WERI-Rb-1 (cell line): ENCODE results near the gene KLHL22.
"Not testable (repeated sequence)": the region's sequence is repeated elsewhere in the genome, so short reads cannot be mapped to it uniquely, and the experiment has no call there.

Experiments
- DNase-seq: peaks from one replicate; pipeline ENCODE4 v3.0.0-alpha.2; 2020
- H3K27ac ChIP-seq: fragments of 250-450 bp; sonication (Bioruptor Pico); 2 replicates; pipeline ENCODE4 v1.5.1; 2020; ENCODE audit warnings: mild to moderate bottlenecking, moderate library complexity
- H3K27me3 ChIP-seq: fragments of 250-450 bp; sonication (Bioruptor Pico); 2 replicates; pipeline ENCODE4 v1.5.1; 2021; ENCODE audit warnings: mild to moderate bottlenecking, low read depth, moderate library complexity; ENCODE audit not compliant: insufficient read depth, severe bottlenecking
- H3K36me3 ChIP-seq: fragments of 250-450 bp; sonication (Bioruptor Pico); 2 replicates; pipeline ENCODE4 v1.5.1; 2020; ENCODE audit warnings: mild to moderate bottlenecking, moderate library complexity
- H3K4me3 ChIP-seq: 2 replicates; pipeline ENCODE4 v1.5.1; 2011; ENCODE audit warnings: low read depth, mild to moderate bottlenecking, control low read depth, low read length
- H3K9me3 ChIP-seq: fragments of 250-450 bp; sonication (Bioruptor Pico); 2 replicates; pipeline ENCODE4 v1.5.1; 2021; ENCODE audit warnings: mild to moderate bottlenecking, moderate library complexity; ENCODE audit not compliant: severe bottlenecking
- TF ChIP-seq, protein P1 (sequence below): IDR thresholded peaks from 2 replicates; pipeline ENCODE4 v1.5.1; 2011; ENCODE audit warnings: low read depth, mild to moderate bottlenecking, control low read depth, inconsistent platforms, low read length

The KLHL22 gene

DNA sequence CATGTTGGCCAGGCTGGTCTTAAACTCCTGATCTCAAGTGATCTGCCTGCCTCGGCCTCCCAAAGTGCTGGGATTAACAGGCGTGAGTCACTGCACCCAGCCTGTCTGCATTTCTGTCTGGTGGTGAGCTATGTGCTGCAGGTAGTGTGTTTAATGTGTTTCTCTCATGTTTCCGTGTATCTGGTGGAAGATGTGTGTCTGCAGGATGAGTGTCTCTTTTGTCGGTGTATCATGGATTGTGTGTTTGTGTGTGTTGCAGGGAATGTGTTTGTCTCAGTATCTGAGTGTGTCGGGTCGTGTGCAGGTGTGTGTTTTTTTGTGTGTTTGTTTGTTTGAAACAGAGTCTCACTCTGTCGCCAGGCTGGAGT, 74.1 kb downstream of the KLHL22 start:
- no peaks in the 10 kb centered on the region for H3K9me3 ChIP-seq
- no peak for DNase-seq
- peaks cover 12% of the 10 kb centered on the region for H3K36me3 ChIP-seq
- H3K27ac ChIP-seq = no peak overlapping the region
- H3K27me3 ChIP-seq = no peaks in the 10 kb centered on the region
- H3K4me3 ChIP-seq = no peak overlapping the region
- TF ChIP-seq, protein P1, sequence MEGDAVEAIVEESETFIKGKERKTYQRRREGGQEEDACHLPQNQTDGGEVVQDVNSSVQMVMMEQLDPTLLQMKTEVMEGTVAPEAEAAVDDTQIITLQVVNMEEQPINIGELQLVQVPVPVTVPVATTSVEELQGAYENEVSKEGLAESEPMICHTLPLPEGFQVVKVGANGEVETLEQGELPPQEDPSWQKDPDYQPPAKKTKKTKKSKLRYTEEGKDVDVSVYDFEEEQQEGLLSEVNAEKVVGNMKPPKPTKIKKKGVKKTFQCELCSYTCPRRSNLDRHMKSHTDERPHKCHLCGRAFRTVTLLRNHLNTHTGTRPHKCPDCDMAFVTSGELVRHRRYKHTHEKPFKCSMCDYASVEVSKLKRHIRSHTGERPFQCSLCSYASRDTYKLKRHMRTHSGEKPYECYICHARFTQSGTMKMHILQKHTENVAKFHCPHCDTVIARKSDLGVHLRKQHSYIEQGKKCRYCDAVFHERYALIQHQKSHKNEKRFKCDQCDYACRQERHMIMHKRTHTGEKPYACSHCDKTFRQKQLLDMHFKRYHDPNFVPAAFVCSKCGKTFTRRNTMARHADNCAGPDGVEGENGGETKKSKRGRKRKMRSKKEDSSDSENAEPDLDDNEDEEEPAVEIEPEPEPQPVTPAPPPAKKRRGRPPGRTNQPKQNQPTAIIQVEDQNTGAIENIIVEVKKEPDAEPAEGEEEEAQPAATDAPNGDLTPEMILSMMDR = no peak

DNA sequence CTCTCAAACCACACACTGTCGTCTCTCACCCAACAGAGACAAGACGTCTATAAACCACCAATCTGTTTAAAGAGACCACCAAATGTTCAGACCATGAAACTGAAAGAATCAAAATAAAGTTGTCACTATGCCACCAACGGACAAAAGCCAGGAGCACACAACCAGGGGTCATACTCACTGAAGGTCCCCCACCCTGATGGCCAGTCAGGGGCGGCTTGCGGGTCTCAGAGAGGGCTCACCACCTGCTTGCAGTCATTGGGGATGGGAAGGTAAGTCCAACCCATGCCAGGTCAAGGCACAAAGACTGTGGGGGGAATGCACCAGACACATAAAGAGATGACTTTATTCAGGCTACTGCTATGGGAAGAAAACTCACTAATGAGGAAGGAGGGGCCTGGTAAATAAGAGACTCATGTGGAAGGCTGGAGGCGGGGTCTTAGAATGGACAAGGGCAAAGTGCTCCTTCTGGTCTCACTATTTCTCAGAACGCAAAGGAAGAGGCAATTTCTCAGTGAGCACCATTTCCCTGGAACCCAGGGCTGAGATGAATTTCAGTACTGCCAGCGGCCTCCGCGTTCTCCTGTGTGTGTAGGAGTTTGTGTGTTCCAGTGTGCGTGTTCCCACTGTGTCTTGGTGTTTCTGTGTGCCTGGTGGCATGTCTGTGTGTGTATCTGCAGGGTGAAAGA, 75.3 kb downstream of the KLHL22 start:
- Histone ChIP-seq H3K27me3 (no peaks in the 10 kb centered on the region), H3K27ac (no peak overlapping the region), H3K9me3 (no peaks in the 10 kb centered on the region), H3K36me3 (peaks cover 9% of the 10 kb centered on the region), H3K4me3 (no peak overlapping the region)
- no peak for DNase-seq
- TF ChIP-seq, protein P1 = no peak

DNA sequence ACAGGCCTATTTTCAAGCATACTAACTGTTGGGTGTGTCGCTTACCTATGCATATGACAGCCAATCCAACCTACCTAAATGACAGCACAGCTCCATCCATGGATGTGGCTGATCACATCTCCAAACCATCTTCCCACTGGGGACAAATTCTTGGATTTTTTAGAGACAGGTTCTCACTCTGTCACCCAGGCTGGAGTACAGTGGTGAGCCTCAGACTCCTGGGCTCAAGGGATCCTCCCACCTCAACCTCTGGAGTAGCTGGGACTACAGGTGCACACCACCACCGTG, 76.0 kb downstream of the KLHL22 start:
- H3K27me3 ChIP-seq = no peaks in the 10 kb centered on the region
- H3K9me3 ChIP-seq = no peaks in the 10 kb centered on the region
- DNase-seq = no peak
- no peak overlapping the region for H3K27ac ChIP-seq
- no peak overlapping the region for H3K4me3 ChIP-seq
- peaks cover 3% of the 10 kb centered on the region for H3K36me3 ChIP-seq
- TF ChIP-seq, protein P1 = no peak

DNA sequence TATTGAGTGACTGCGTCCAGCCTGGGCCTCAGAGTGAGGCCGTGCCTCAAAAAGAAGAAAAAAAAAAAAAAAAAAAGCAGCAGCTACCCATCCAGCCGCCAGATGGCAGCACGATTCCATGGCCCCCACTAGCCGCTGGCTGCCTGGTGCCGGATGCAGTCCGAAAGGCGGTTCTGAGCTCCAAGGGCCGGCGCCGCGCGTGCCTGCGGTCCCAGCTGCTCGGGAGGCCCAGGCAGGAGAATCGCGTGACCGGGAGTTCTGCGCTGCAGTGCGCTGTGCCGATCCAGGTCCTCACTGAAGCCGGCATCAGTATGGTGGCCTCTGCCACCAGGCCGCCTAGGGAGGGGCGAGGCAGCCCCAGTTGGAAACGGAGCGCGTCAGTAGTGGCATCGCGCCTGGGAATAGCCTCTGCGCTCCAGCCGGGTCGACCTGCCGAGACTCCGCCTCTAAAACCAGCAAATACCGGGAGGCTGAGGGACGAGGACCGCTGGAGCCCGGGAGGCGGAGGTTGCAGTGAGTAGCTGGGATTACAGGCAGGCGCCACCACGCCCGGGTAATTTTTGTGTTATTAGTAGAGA, 77.3 kb downstream of the KLHL22 start:
- TF ChIP-seq, protein P1 = peak; percentile 87
- H3K9me3 ChIP-seq = no peaks in the 10 kb centered on the region
- no peaks in the 10 kb centered on the region for H3K27me3 ChIP-seq
- H3K4me3 ChIP-seq = peak overlapping the region; percentile 57
- no peak overlapping the region; the same call in 1 of the 2 replicates for H3K27ac ChIP-seq
- peak; percentile 80 for DNase-seq
- H3K36me3 ChIP-seq = no peaks in the 10 kb centered on the region

DNA sequence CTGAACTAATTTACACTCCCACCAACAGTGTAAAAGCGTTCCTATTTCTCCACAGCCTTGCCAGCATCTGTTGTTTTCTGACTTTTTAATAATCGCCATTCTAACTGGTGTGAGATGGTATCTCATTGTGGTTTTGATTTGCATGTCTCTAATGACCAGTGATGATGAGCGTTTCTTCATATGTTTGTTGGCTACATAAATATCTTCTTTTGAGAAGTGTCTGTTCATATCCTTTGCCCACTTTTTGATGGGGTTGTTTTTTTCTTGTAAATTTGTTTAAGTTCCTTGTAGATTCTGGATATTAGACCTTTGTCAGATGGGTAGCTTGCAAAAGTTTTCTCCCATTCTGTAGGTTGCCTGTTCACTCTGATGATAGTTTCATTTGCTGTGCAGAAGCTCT, 79.9 kb downstream of the KLHL22 start:
- not testable (repeated sequence) for H3K4me3 ChIP-seq, H3K27ac ChIP-seq, H3K9me3 ChIP-seq, H3K36me3 ChIP-seq, H3K27me3 ChIP-seq, DNase-seq

DNA sequence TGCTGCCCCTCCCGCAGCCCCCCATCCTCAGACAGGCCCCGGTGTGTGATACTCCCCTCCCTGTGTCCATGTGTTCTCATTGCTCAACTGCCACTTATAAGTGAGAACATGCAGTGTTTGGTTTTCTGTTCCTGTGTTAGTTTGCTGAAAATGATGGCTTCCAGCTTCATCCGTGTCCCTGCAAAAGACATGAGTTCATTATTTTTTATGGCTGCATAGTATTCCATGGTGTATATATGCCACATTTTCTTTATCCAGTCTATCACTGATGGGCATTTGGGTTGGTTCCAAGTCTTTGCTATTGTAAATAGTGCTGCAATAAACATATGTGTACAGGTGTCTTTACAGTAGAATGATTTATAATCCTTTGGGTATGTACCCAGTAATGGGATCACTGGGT, 80.4 kb downstream of the KLHL22 start:
- H3K4me3 ChIP-seq, H3K9me3 ChIP-seq: not testable (repeated sequence)

DNA sequence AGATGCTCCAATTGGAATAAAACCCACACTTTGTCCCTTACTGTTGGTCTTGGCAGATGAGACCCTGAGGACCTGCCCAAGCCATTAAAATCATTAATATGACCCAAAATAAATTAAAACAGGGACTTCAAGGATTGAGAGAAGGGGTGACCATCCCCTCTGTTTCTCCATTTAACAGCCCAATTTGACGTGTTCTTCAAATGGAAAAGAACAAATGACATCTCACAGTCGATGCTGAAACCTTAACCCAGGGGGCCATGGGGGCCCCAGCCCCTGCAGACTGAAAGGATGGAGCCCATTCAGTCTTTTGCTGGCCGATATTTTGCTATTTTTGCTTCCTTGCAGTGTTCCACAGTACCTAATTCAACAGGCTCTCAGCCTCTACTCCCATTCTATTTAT, 81.1 kb downstream of the KLHL22 start:
- H3K27me3 ChIP-seq = no peaks in the 10 kb centered on the region
- H3K36me3 ChIP-seq = no peaks in the 10 kb centered on the region
- no peaks in the 10 kb centered on the region for H3K9me3 ChIP-seq
- no peak overlapping the region for H3K4me3 ChIP-seq
- no peak overlapping the region for H3K27ac ChIP-seq
- DNase-seq = no peak
- TF ChIP-seq, protein P1 = no peak

More for the DNA sequence above, 80.4 kb downstream of the KLHL22 start:
- not testable (repeated sequence) for H3K27ac ChIP-seq, H3K27me3 ChIP-seq, H3K36me3 ChIP-seq, DNase-seq
